AG10803 (cell line): ENCODE data around the gene SLC9A4.

Experiments used
- DNase-seq: peaks from one replicate; pipeline ENCODE4 v3.0.0; 2010; ENCODE audit warnings: low read depth
- H3K4me3 ChIP-seq: 2 replicates; pipeline ENCODE4 v1.5.1; 2011; ENCODE audit warnings: mild to moderate bottlenecking, low read length, control low read depth
- CTCF ChIP-seq: conservative IDR thresholded peaks from 2 replicates; pipeline ENCODE4 v1.5.1; 2011; ENCODE audit warnings: mild to moderate bottlenecking, low read length, control low read depth, inconsistent platforms

Gene SLC9A4

GRCh38 chr2:102527086-102527485 is 54.1 kb downstream of the SLC9A4 start:
- DNase-seq, result no peak
- no peak for TF ChIP-seq CTCF

GRCh38 chr2:102538491-102538890 is 65.5 kb downstream of the SLC9A4 start:
- no peak for DNase-seq
- no peak overlapping the region for H3K4me3 ChIP-seq
- TF ChIP-seq CTCF, result no peak

More at GRCh38 chr2:102527086-102527485, 54.1 kb downstream of the SLC9A4 start:
- no peak overlapping the region for H3K4me3 ChIP-seq

DNA sequence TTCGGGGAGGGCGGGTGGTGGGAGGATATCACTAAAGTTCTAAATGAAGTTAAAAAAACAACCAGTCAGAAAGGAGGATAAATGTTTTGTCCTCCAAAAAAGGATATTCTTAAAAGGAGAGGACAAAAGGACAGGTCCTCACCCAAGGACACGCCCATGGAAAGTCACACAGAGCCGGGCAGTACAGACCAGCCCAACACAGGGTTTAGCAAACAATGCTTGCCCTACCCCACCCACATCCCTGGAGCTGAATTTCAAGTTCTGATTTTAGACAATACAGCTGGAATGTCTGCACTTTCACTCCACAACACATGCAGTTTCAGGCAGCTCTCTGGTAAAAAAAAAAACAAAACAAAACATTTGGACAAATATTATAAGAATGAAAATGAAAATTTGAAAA is 67.9 kb downstream of the SLC9A4 start:
- no peak for DNase-seq
- no peak for TF ChIP-seq CTCF
- no peak overlapping the region for H3K4me3 ChIP-seq

DNA sequence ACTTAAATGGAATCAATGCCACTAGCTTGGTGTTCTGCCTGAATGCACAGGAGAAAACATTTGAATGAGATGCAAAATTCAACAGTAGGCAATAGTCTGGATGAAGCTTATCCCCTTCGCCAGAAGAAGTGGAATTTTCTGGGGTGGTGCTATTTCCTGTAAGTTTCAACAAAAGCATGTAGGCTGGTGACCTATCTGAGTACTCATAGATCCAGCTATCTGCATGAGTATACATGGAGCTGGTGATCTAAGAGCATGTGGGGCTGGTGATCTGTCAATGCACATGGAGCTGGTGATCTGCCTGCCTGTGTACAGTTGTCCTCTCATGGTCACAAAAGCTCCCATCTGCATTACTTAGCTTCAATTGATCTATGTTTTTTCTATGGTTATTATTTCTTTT is 71.2 kb downstream of the SLC9A4 start:
- no peak overlapping the region for H3K4me3 ChIP-seq
- DNase-seq, result no peak
- TF ChIP-seq CTCF, result no peak

- no peak for TF ChIP-seq CTCF
- DNase-seq, result no peak
- no peak overlapping the region for H3K4me3 ChIP-seq
Observed at GRCh38 chr2:102547462-102547861, 74.4 kb downstream of the SLC9A4 start.

GRCh38 chr2:102549027-102549426 is 76.0 kb downstream of the SLC9A4 start:
- no peak overlapping the region for H3K4me3 ChIP-seq
- no peak for TF ChIP-seq CTCF
- DNase-seq, result no peak

DNA sequence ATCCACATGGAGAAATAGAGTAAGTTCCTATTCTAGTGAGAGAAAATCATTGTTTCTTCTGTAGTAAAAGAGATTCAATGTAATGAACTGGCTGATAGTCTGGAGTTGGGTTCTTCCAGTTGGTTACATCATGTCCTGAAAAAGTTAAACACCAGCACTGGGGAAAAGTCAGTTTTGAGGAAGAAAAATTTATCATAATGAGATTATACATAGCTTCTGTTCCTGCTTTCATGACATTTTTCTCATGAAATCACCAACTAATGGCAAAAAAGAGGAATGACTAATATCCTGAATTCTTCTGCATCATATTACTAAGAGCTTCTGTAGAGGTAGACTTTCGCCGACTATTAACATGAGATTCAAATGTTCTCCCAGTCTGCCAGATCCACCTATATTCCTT is 77.1 kb downstream of the SLC9A4 start:
- no peak overlapping the region for H3K4me3 ChIP-seq
- no peak for TF ChIP-seq CTCF
- no peak for DNase-seq
